WTC11 (cell line): ENCODE results near the gene GLRA1. TPM values are rescaled to one million over a fixed set of nuclear protein-coding genes. Genes with fewer than 3 reads are reported as not detected.
A peak's percentile ranks its signal among the peaks of the same experiment; 100 is the strongest.

ENCODE experiments used
- ATAC-seq: fragments of 200-7000 bp; cut with Tn5 transposase; 2 replicates; pipeline ENCODE4 v1.10.0; 2021; ENCODE audit warnings: mild to moderate bottlenecking, moderate library complexity
- CTCF ChIA-PET: fragments of 300-600 bp; sonication (Branson Sonifier 250); formaldehyde crosslinking; loops from one replicate; lab custom pipeline; 2021; ENCODE audit warnings: antibody characterized with exemption; lab: Charles Lee
- POLR2A ChIA-PET: fragments of 350-600 bp; sonication (Branson Sonifier 250); formaldehyde crosslinking; loops from one replicate; lab custom pipeline; 2021; ENCODE audit warnings: antibody characterized with exemption; lab: Charles Lee
- DNase-seq: peaks from one replicate; pipeline ENCODE4 v3.0.0; 2021; ENCODE audit warnings: low spot score
- H3K27ac Mint-ChIP-seq: 2 replicates; pipeline ENCODE4 v1.8.0; 2021; ENCODE audit warnings: mixed read lengths
- H3K27me3 Mint-ChIP-seq: 2 replicates; pipeline ENCODE4 v1.8.0; 2021; ENCODE audit warnings: low read depth, mild to moderate bottlenecking, moderate library complexity, mixed read lengths
- H3K36me3 Mint-ChIP-seq: 2 replicates; pipeline ENCODE4 v1.8.0; 2021; ENCODE audit warnings: mixed read lengths
- H3K4me1 Mint-ChIP-seq: 2 replicates; pipeline ENCODE4 v1.8.0; 2022; ENCODE audit warnings: mixed read lengths
- H3K4me3 Mint-ChIP-seq: 2 replicates; pipeline ENCODE4 v1.8.0; 2021; ENCODE audit warnings: mild to moderate bottlenecking, moderate library complexity, mixed read lengths
- H3K9me3 Mint-ChIP-seq: 2 replicates; pipeline ENCODE4 v1.8.0; 2021; ENCODE audit warnings: mixed read lengths
- AFF4 ChIP-seq: sonication (generic); formaldehyde crosslinking; IDR thresholded peaks from 2 replicates; pipeline ENCODE4 v1.8.1; 2023; ENCODE audit warnings: mild to moderate bottlenecking, missing genetic modification reagents, borderline replicate concordance
- ARID4B ChIP-seq: sonication (generic); formaldehyde crosslinking; IDR thresholded peaks from 2 replicates; pipeline ENCODE4 v1.8.0; 2023; ENCODE audit warnings: missing genetic modification reagents, mild to moderate bottlenecking, borderline replicate concordance
- CREM ChIP-seq: sonication (generic); formaldehyde crosslinking; IDR thresholded peaks from 2 replicates; pipeline ENCODE4 v1.8.1; 2022; ENCODE audit warnings: mild to moderate bottlenecking, missing genetic modification reagents, moderate library complexity
- E2F4 ChIP-seq: sonication (generic); formaldehyde crosslinking; IDR thresholded peaks from 2 replicates; pipeline ENCODE4 v1.8.1; 2022; ENCODE audit warnings: low read depth, mild to moderate bottlenecking, moderate library complexity, missing genetic modification reagents, borderline replicate concordance
- E2F5 ChIP-seq: sonication (generic); formaldehyde crosslinking; IDR thresholded peaks from 2 replicates; pipeline ENCODE4 v1.8.1; 2022; ENCODE audit warnings: mild to moderate bottlenecking, moderate library complexity, missing genetic modification reagents
- ESRRA ChIP-seq: sonication (generic); formaldehyde crosslinking; IDR thresholded peaks from 2 replicates; pipeline ENCODE4 v1.8.1; 2022; ENCODE audit warnings: mild to moderate bottlenecking, missing genetic modification reagents, borderline replicate concordance
- JAZF1 ChIP-seq: fragments of 250-450 bp; sonication (Bioruptor Pico); IDR thresholded peaks from 2 replicates; pipeline ENCODE4 v1.9.0; 2021; ENCODE audit warnings: moderate library complexity, mild to moderate bottlenecking, inconsistent platforms
- JUN ChIP-seq: sonication (generic); formaldehyde crosslinking; IDR thresholded peaks from 2 replicates; pipeline ENCODE4 v1.8.0; 2023; ENCODE audit warnings: mild to moderate bottlenecking, missing genetic modification reagents
- SMAD4 ChIP-seq: sonication (generic); formaldehyde crosslinking; IDR thresholded peaks from 2 replicates; pipeline ENCODE4 v1.8.0; 2022; ENCODE audit warnings: mild to moderate bottlenecking, missing genetic modification reagents
- ZNF532 ChIP-seq: fragments of 250-450 bp; sonication (Bioruptor Pico); IDR thresholded peaks from 2 replicates; pipeline ENCODE4 v1.9.0; 2021; ENCODE audit warnings: mild to moderate bottlenecking, borderline replicate concordance
- total RNA-seq: library from RNA; stranded (reverse); gene quantifications from 3 replicates; pipeline ENCODE4 v1.2.3, GENCODE V29; 2021

GLRA1 gene
- total RNA-seq, 1 experiment from 2014 or later = not detected

GRCh38 chr5:151913425-151913824 is 11.2 kb downstream of the GLRA1 start (continued):
- TF ChIP-seq AFF4 (CRISPR knock-in tag) = no peak
- no peak for TF ChIP-seq ZNF532 (CRISPR knock-in tag)
- no peak for TF ChIP-seq E2F5 (CRISPR knock-in tag)
- TF ChIP-seq SMAD4 (CRISPR knock-in tag) = no peak

- H3K27me3 Mint-ChIP-seq = peaks cover 89% of the 10 kb centered on the region
These were observed 12.3 kb downstream of the GLRA1 start for GRCh38 chr5:151912360-151912759.

More at GRCh38 chr5:151912360-151912759, 12.3 kb downstream of the GLRA1 start:
- H3K27ac Mint-ChIP-seq = no peak overlapping the region
- DNase-seq (no peak), ATAC-seq (peak; percentile 76)
- ChIA-PET CTCF (interaction anchor here (1.1 to 1.5 kb wide), 2 partner anchors 12 to 231 kb away, joined by 3 to 5 read pairs; no protein-coding TSS in a partner anchor), POLR2A (no interaction called here)
- no peaks in the 10 kb centered on the region for H3K9me3 Mint-ChIP-seq
- no peak overlapping the region for H3K4me3 Mint-ChIP-seq
- TF ChIP-seq ESRRA (no peak), JUN (CRISPR knock-in tag) (no peak), JAZF1 (CRISPR knock-in tag) (no peak), E2F4 (CRISPR knock-in tag) (no peak), CREM (CRISPR knock-in tag) (no peak), ARID4B (CRISPR knock-in tag) (no peak)
- peaks cover 11% of the 10 kb centered on the region for H3K4me1 Mint-ChIP-seq
- H3K36me3 Mint-ChIP-seq = no peaks in the 10 kb centered on the region
